K562 (cell line): Measurements from ENCODE around the gene EML2. TPM values are rescaled to one million over a fixed set of nuclear protein-coding genes. Genes with fewer than 3 reads are reported as not detected.

ENCODE experiments used
- MAFK ChIP-seq: IDR thresholded peaks from 2 replicates; pipeline ENCODE4 v1.6.1; 2011; ENCODE audit warnings: low read length, improper control_type of control experiment
- RBM25 ChIP-seq: fragments of 200-400 bp; formaldehyde crosslinking; IDR thresholded peaks from 2 replicates; pipeline ENCODE4 v1.6.1; 2018; ENCODE audit warnings: low read length, low read depth, moderate library complexity; ENCODE audit not compliant: severe bottlenecking
- SIN3A ChIP-seq, 2 experiments: fragments of 150-350 bp in 1 of 2; IDR thresholded peaks; 2 replicates each; pipeline ENCODE4 v1.6.1; 2011 to 2016; ENCODE audit warnings: borderline replicate concordance in 2 of 2, low read depth in 2 of 2, low read length in 2 of 2, mild to moderate bottlenecking in 2 of 2, moderate library complexity in 2 of 2; ENCODE audit not compliant: control insufficient read depth in 1 of 2
- ZBTB7A ChIP-seq: IDR thresholded peaks from 2 replicates; pipeline ENCODE4 v1.6.1; 2011; ENCODE audit warnings: low read depth, mild to moderate bottlenecking, low read length, moderate library complexity, borderline replicate concordance; ENCODE audit not compliant: control insufficient read depth
- ZFP30 ChIP-seq: fragments of 250-450 bp; sonication (Bioruptor Pico); IDR thresholded peaks from 2 replicates; pipeline ENCODE4 v1.8.0; 2022; ENCODE audit warnings: moderate library complexity, mild to moderate bottlenecking, inconsistent platforms, borderline replicate concordance
- ZNF121 ChIP-seq: sonication (generic); formaldehyde crosslinking; conservative IDR thresholded peaks from 2 replicates; pipeline ENCODE4 v1.8.0; 2022; ENCODE audit warnings: missing genetic modification reagents
- ZNF407 ChIP-seq: fragments of 450-650 bp; IDR thresholded peaks from 2 replicates; pipeline ENCODE4 v1.6.1; 2016; ENCODE audit warnings: low read depth
- ZNF740 ChIP-seq, 3 experiments: fragments of 200-800 bp in 1 of 3; sonication (Bioruptor generic) in 1 of 3; sonication (generic) in 1 of 3; formaldehyde crosslinking in 1 of 3; IDR thresholded peaks; 2 replicates each; pipeline versions ENCODE4 v1.6.1 to v1.8.0; 2016 to 2022; ENCODE audit warnings: mild to moderate bottlenecking in 2 of 3, missing compliant biosample characterization in 2 of 3, missing genetic modification characterization in 2 of 3, missing genetic modification reagents in 1 of 3
- polyA plus RNA-seq, 8 experiments: library from polyadenylated mRNA; depleted of rRNA in 4 of 8; stranded (reverse) in 5 of 8; unstranded in 3 of 8; fragments of >200 nt; fragmentation: Nextera tagmentation in 2 of 8; fragmentation: Illumina TruSeq in 1 of 8; extraction: Ambion mirVana in 2 of 8; extraction: Trizol in 1 of 8; gene quantifications; 2 replicates each; pipeline versions ENCODE4 v1.2.1 to v1.2.3, GENCODE V29; 2011 to 2014; ENCODE audit warnings: inconsistent platforms in 1 of 8, missing spikeins in 1 of 8
- total RNA-seq, 7 experiments: library from RNA; depleted of rRNA in 6 of 7; stranded (reverse); fragments of >200 nt in 6 of 7; fragmentation: Illumina TruSeq in 2 of 7; extraction: Trizol in 2 of 7; gene quantifications; 2 replicates each; pipeline versions ENCODE4 v1.2.1 to v1.2.3, GENCODE V29; 2011 to 2021; ENCODE audit warnings: low replicate concordance in 1 of 7

The EML2 gene
- total and polyA plus RNA-seq, 9 of the 15 experiments (the other 6 are each of a cell fraction or from before 2014, with no cell fraction given) = 2.6 to 69.6 (median 24.8) TPM

GRCh38 chr19:45663800-45664199 is 24.6 kb upstream of the EML2 start (continued):
- TF ChIP-seq MAFK (no peak), ZBTB7A (no peak), ZFP30 (CRISPR knock-in tag) (no peak), SIN3A (IDR thresholded peaks at IDR 0.05; ENCODE audit: borderline replicate concordance in 2 of 2, control insufficient read depth in 1 of 2, low read depth in 2 of 2, low read length in 2 of 2) (no peak), ZNF740 (CRISPR knock-in tag; IDR thresholded peaks at IDR 0.05) (no peak), ZNF740 (tag; IDR thresholded peaks at IDR 0.05) (no peak), ZNF121 (CRISPR knock-in tag) (peak; percentile 94), RBM25 (peak; percentile 45), ZNF407 (no peak)
